Glutamatergic neuron (in vitro differentiated cells): Measurements from ENCODE around the gene NTF4. TPM values are rescaled to one million over a fixed set of nuclear protein-coding genes. Genes with fewer than 3 reads are reported as not detected.
"Not testable (repeated sequence)": the region's sequence is repeated elsewhere in the genome, so short reads cannot be mapped to it uniquely, and the experiment has no call there.

Experiments used
- DNase-seq: peaks from one replicate; pipeline ENCODE4 v3.0.0; 2022
- H3K27ac Mint-ChIP-seq: one replicate; pipeline ENCODE4 v1.8.0; 2020; ENCODE audit warnings: mild to moderate bottlenecking, mixed read lengths, inconsistent platforms; ENCODE audit not compliant: unreplicated experiment
- H3K27me3 Mint-ChIP-seq: one replicate; pipeline ENCODE4 v1.8.0; 2020; ENCODE audit warnings: mild to moderate bottlenecking, moderate library complexity, mixed read lengths, inconsistent platforms; ENCODE audit not compliant: unreplicated experiment
- H3K36me3 Mint-ChIP-seq: one replicate; pipeline ENCODE4 v1.8.0; 2020; ENCODE audit warnings: mild to moderate bottlenecking, mixed read lengths, inconsistent platforms; ENCODE audit not compliant: unreplicated experiment
- H3K4me1 Mint-ChIP-seq: one replicate; pipeline ENCODE4 v1.8.0; 2020; ENCODE audit warnings: mild to moderate bottlenecking, low read depth, mixed read lengths, inconsistent platforms; ENCODE audit not compliant: unreplicated experiment
- H3K4me3 Mint-ChIP-seq: one replicate; pipeline ENCODE4 v1.8.0; 2020; ENCODE audit warnings: mild to moderate bottlenecking, mixed read lengths, inconsistent platforms; ENCODE audit not compliant: unreplicated experiment
- H3K9me3 Mint-ChIP-seq: one replicate; pipeline ENCODE4 v1.8.0; 2020; ENCODE audit warnings: mild to moderate bottlenecking, moderate library complexity, mixed read lengths, inconsistent platforms; ENCODE audit not compliant: unreplicated experiment
- total RNA-seq: library from RNA; stranded (reverse); fragmentation: NEBNext Ultra II Directional; extraction: Animal tissue kit (Norgen Biotek cat#: 25700); gene quantifications from one replicate; pipeline ENCODE4 v1.2.1, GENCODE V29; 2021; ENCODE audit not compliant: unreplicated experiment
- TF ChIP-seq, protein P1 (sequence below): fragments of 200-600 bp; sonication (generic); IDR thresholded peaks from one replicate; pipeline ENCODE4 v1.5.0; 2021; ENCODE audit not compliant: partially characterized antibody, unreplicated experiment

Gene NTF4
- total RNA-seq, 1 donor from 2014 or later = not detected

DNA sequence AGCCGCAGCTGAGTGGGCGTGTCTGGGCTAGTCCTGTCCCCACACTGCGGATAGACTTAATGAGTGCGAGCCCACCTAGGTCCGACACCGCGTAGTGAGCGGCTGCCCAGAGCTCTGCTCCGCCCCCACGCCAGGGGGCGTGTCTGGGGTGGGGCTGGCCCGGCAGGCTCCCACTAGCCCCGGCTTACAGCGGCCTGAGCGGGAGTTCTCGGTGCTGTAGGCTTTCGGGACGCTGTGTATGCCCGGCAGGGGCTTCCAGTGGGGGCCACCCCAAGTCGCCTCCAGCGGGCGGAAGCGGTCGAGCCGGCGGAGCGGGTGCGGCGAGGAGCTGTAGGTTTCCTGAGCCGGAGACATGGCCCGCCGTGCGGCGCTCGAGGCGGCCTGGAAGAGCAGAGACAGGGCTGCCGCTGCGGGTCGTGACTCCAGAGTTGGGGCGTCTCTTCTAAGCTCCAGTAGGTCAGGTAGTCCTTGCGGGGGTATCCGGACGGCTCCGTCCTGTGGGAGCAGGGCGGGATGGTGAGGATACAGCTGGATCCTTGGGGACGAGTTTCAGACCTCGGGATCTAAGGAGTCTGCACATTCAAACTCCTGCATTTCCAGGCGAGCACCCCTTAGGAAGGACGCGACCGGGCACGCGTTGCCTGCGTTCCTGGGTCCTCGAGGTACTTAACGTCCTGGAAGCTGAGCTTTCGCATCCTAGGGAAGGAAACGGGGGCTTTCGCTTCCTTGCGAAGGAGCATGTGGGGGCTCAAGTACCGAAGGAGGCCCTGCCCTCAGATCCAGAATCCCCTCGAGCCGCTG, 8.3 kb downstream of the NTF4 start:
- peak; percentile 75 for DNase-seq
- H3K27me3 Mint-ChIP-seq = peaks cover 17% of the 10 kb centered on the region

DNA sequence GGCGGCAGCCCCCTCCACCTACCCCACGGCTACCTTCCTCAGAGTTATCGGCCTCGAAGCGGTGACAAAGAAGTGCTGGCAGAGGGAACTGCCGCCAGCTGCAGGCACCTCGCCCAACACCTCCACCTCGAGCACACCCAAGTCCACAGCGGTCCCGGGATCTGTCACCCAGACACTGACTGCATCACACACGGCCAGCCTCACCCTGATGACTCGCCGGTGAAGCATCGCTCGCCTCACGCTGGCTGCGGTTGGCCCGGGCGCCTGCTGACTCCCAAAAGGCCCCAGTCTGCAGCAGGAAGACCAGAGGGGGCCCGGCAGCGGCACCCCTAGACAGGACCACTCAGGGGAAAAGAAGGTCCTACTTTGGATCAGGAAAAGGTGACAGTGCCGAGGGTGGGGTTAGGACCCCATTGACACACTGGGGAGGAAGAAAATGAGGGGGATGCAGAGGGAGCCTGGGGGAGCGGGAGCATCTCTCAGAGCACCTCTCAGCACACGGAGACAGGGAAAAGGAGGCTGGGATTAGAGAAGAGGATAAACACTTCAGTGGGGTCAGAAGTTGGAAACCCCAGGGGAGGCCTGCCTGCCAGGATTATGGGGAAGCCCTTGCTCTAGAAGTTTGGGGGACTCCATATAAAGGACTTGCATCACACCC, 14.1 kb downstream of the NTF4 start:
- H3K36me3 Mint-ChIP-seq, H3K27ac Mint-ChIP-seq, H3K9me3 Mint-ChIP-seq, DNase-seq, H3K4me3 Mint-ChIP-seq, H3K27me3 Mint-ChIP-seq, H3K4me1 Mint-ChIP-seq: not testable (repeated sequence)

More for the DNA sequence above, 8.3 kb downstream of the NTF4 start:
- TF ChIP-seq, protein P1, sequence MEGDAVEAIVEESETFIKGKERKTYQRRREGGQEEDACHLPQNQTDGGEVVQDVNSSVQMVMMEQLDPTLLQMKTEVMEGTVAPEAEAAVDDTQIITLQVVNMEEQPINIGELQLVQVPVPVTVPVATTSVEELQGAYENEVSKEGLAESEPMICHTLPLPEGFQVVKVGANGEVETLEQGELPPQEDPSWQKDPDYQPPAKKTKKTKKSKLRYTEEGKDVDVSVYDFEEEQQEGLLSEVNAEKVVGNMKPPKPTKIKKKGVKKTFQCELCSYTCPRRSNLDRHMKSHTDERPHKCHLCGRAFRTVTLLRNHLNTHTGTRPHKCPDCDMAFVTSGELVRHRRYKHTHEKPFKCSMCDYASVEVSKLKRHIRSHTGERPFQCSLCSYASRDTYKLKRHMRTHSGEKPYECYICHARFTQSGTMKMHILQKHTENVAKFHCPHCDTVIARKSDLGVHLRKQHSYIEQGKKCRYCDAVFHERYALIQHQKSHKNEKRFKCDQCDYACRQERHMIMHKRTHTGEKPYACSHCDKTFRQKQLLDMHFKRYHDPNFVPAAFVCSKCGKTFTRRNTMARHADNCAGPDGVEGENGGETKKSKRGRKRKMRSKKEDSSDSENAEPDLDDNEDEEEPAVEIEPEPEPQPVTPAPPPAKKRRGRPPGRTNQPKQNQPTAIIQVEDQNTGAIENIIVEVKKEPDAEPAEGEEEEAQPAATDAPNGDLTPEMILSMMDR = peak; percentile 34
- Mint-ChIP-seq H3K4me3 (peak overlapping the region; percentile 55), H3K9me3 (no peaks in the 10 kb centered on the region), H3K27ac (no peak overlapping the region), H3K36me3 (no peaks in the 10 kb centered on the region), H3K4me1 (no peaks in the 10 kb centered on the region)

DNA sequence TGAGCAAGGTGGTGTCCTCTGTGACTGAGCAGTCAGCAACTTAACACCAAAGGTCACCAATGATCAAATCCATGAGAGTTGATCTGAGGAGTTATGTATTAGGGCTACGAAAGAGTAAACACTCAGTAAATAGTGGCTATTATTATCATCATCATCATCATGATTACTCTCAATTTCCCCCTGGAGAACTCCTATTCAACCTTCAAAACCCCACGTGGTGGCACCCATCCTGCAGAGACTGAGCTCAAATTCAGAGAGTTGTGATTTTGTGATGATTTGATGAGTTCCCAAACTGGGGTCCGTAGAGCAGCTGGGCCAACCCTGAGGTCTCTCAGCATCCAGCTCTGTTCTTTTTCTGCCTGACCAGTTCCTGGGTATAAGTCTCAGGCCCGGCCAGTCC, 14.8 kb downstream of the NTF4 start:
- not testable (repeated sequence) for H3K36me3 Mint-ChIP-seq, H3K27me3 Mint-ChIP-seq, H3K4me3 Mint-ChIP-seq, H3K9me3 Mint-ChIP-seq, H3K4me1 Mint-ChIP-seq, DNase-seq
- H3K27ac Mint-ChIP-seq = peak overlapping the region; percentile 25

DNA sequence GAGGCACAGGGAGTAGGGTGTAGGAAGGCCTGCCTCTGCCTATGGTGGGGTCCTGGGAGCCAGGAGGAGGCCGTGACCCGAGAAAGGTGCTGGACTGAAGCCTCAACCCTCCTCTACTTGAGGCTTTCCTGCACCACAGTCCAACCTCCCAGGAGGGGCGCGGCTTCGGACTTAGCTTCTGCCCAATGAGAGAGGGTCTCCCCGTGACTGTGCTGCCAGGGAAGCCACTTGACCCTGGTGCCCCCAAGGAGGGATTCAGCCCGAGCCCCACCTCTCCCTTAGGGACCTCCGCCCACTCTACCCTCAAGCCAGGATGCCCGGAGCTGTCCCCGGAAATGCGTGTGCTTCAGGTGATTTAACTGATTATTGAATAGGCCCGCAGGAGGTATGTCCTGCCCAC, 15.6 kb downstream of the NTF4 start, which contains the start of gene CGB8:
TSS of gene CGB8 (minus strand) at position 101 of the 400 bp plus-strand sequence. CDS start 372 bp downstream, outside the sequence.
- H3K36me3 Mint-ChIP-seq, H3K4me3 Mint-ChIP-seq, H3K27me3 Mint-ChIP-seq, H3K4me1 Mint-ChIP-seq, DNase-seq, H3K9me3 Mint-ChIP-seq: not testable (repeated sequence)
- H3K27ac Mint-ChIP-seq = peak within 1 kb of the TSS; percentile 25

DNA sequence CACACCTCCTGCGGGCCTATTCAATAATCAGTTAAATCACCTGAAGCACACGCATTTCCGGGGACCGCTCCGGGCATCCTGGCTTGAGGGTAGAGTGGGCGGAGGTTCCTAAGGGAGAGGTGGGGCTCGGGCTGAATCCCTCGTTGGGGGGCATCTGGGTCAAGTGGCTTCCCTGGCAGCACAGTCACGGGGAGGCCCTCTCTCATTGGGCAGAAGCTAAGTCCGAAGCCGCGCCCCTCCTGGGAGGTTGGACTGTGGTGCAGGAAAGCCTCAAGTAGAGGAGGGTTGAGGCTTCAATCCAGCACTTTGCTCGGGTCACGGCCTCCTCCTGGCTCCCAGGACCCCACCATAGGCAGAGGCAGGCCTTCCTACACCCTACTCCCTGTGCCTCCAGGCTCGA, 21.1 kb downstream of the NTF4 start, which contains the start of gene CGB5:
TSS of gene CGB5 (plus strand) at position 301 of the 400 bp plus-strand sequence. CDS start 362 bp downstream, outside the sequence.
- H3K4me3 Mint-ChIP-seq = not testable (repeated sequence)

DNA sequence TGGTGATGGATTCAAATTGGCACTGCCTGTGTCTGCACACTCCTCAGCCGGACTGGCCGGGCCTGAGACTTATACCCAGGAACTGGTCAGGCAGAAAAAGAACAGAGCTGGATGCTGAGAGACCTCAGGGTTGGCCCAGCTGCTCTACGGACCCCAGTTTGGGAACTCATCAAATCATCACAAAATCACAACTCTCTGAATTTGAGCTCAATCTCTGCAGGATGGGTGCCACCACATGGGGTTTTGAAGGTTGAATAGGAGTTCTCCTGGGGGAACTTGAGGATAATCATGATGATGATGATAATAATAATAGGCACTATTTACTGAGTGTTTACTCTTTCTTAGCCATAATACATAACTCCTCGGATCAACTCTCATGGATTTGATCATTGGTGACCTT, 22.0 kb downstream of the NTF4 start:
- not testable (repeated sequence) for H3K4me3 Mint-ChIP-seq, DNase-seq

More for the DNA sequence above, 21.1 kb downstream of the NTF4 start, which contains the start of gene CGB5:
- not testable (repeated sequence) for DNase-seq, H3K27me3 Mint-ChIP-seq, H3K36me3 Mint-ChIP-seq, H3K9me3 Mint-ChIP-seq, H3K27ac Mint-ChIP-seq, H3K4me1 Mint-ChIP-seq

DNA sequence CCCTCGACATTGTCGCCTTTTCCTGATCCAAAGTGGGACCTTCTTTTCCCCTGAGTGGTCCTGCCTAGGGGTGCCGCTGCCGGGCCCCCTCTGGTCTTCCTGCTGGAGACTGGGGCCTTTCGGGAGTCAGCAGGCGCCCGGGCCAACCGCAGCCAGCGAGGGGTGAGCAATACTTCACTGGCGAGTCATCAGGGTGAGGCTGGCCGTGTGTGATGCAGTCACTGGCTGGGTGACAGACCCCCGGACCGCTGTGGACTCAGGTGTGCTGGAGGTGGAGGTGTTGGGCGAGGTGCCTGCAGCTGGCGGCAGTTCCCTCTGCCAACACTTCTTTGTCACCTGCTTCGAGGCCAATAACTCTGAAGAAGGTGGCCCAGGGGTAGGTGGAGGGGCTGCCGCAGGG, 22.4 kb downstream of the NTF4 start:
- Mint-ChIP-seq H3K4me3 (no peak overlapping the region), H3K36me3 (peaks cover 3% of the 10 kb centered on the region), H3K27me3 (no peaks in the 10 kb centered on the region), H3K4me1 (no peaks in the 10 kb centered on the region), H3K9me3 (peaks cover 3% of the 10 kb centered on the region), H3K27ac (no peak overlapping the region)
- DNase-seq = no peak
- TF ChIP-seq, protein P1 = no peak

More for the DNA sequence above, 22.0 kb downstream of the NTF4 start:
- not testable (repeated sequence) for H3K4me1 Mint-ChIP-seq, H3K27me3 Mint-ChIP-seq, H3K36me3 Mint-ChIP-seq, H3K9me3 Mint-ChIP-seq, H3K27ac Mint-ChIP-seq

DNA sequence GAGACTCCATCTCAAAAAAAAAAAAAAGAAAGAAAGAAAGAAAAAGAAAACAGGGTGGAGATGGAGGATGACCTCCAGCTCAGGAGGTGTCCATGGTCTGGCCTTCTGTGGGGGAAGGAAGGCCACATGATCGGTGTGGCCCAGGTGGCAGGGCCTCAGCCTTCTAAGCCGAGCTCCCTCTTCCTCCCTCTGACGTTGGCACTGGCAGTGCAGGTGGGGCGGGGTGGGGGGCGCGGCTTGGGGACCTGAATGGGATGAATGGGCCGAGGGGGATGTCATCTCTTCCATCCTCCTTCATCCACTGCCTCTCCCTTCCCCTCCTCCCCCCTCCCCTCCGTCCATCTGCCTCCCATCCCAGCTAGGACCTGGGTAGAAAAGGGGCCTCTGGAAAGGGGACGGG, 24.9 kb downstream of the NTF4 start:
- not testable (repeated sequence) for H3K27me3 Mint-ChIP-seq, H3K36me3 Mint-ChIP-seq, H3K4me3 Mint-ChIP-seq, DNase-seq, H3K4me1 Mint-ChIP-seq, H3K27ac Mint-ChIP-seq, H3K9me3 Mint-ChIP-seq

DNA sequence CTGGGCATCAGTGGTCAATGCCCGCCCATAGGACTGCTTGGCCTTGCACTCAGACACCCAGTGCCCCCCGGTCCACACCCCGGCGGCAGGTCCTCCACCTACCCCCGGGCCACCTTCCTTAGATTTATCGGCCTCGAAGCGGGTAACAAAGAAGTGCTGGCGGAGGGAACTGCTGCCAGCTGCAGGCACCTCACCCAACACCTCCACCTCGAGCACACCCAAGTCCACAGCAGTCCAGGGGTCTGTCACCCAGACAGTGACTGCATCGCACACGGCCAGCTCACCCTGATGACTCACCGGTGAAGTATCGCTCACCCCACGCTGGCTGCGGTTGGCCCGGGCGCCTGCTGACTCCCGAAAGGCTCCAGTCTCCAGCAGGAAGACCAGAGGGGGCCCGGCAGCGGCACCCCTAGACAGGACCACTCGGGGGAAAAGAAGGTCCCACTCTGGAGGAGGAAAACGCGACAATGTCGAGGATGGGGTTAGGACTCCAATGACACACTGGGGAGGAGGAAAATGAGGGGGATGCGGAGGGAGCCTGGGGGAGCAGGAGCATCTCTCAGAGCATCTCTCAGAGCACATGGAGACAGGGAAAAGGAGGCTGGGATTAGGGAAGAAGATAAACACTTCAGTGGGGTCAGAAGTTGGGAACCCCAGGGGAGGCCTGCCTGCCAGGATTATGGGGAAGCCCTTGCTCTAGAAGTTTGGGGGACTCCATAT, 25.9 kb downstream of the NTF4 start:
- DNase-seq, H3K27ac Mint-ChIP-seq, H3K9me3 Mint-ChIP-seq, H3K4me3 Mint-ChIP-seq, H3K27me3 Mint-ChIP-seq, H3K36me3 Mint-ChIP-seq, H3K4me1 Mint-ChIP-seq: not testable (repeated sequence)

DNA sequence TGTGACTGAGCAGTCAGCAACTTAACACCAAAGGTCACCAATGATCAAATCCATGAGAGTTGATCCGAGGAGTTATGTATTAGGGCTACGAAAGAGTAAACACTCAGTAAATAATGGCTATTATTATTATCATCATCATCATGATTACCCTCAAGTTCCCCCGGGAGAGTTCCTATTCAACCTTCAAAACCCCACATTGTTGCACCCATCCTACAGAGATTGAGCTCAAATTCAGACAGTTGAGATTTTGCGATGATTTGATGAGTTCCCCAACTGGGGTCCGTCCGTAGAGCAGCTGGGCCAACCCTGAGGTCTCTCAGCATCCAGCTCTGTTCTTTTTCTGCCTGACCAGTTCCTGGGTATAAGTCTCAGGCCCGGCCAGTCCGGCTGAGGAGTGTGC, 26.5 kb downstream of the NTF4 start:
- H3K9me3 Mint-ChIP-seq, H3K27ac Mint-ChIP-seq, H3K4me3 Mint-ChIP-seq, DNase-seq, H3K36me3 Mint-ChIP-seq, H3K4me1 Mint-ChIP-seq, H3K27me3 Mint-ChIP-seq: not testable (repeated sequence)
